Cardiac septum (tissue), 1 donor: ENCODE results near the gene PCSK6. TPM values are rescaled to one million over a fixed set of nuclear protein-coding genes. Genes with fewer than 3 reads are reported as not detected.
"Not testable (repeated sequence)": the region's sequence is repeated elsewhere in the genome, so short reads cannot be mapped to it uniquely, and the experiment has no call there.

Experiments
- DNase-seq: peaks from one replicate; pipeline ENCODE4 v3.0.0-alpha.2; 2020; ENCODE audit warnings: low spot score
- intact Hi-C: fragments of 100-400 bp; cut with DNase I; formaldehyde crosslinking; loops from one replicate; pipeline ENCODE4 v1.14.0; 2022
- total RNA-seq: library from RNA; stranded (reverse); fragmentation: NEBNext Ultra II Directional; extraction: Animal tissue kit (Norgen Biotek cat#: 25700); gene quantifications from one replicate; pipeline ENCODE4 v1.2.1, GENCODE V29; 2021
- donor health status: DM: no; HTN: no; CAD: no.

The PCSK6 gene
- total RNA-seq, 1 donor from 2014 or later: 10.6 TPM

- intact Hi-C loops: no loop called here
- DNase-seq: no peak
Measured at GRCh38 chr15:101376615-101377395, 112.7 kb downstream of the PCSK6 start.

- intact Hi-C loops, DNase-seq: not testable (repeated sequence)
Measured at GRCh38 chr15:101375006-101375405, 114.5 kb downstream of the PCSK6 start.

GRCh38 chr15:101374326-101374725 lies 115.2 kb downstream of the PCSK6 start:
- intact Hi-C loops: no loop called here
- no peak for DNase-seq

DNA sequence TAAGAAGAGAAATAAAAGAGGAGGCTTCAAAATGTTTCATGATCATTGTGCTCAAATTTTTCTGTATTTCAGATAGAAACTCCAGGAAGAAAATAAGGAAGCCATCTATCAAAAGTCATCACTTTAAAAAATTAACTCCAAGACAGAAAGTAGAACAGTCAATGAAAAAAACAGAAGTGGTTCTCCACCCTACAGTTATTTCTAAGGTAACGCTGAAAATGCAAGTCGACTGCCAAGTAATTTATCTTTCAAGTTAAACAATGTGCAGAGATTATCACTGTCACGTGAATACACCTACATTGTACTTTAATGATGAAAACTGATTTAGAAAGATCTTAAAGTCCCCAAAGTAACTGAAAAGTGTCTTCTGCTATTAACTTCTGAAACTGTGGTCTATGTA lies 115.9 kb downstream of the PCSK6 start:
- intact Hi-C loops: no loop called here
- DNase-seq: no peak

DNA sequence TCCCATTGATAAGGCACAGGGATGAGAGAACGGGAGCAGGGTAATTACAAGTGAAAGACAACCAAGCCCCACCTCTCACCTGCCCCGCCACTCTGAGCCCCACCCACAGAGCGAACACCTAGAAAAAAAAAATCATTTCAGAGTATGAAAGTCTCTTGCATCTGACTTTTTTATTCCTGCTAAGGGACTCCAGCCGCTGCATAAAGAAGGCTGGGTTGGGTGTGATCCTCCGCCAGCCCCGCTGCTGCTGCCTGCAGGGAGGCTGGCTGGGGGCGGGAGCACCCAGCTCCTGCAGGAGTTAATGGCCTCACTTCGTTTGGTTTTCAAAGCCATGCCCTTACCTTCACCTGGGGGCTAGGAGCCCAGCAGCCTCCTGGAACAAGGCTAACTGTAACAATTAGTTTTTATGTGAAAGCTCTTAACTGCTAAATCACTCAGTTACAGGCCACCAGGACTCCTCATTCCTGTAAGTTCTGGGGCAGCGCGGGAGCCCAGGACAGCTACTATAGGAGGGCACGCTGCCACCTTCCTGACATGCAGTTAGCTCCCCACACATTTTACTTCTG lies 116.5 kb downstream of the PCSK6 start:
- intact Hi-C loops: no loop called here
- DNase-seq: no peak

- intact Hi-C loops: no loop called here
- DNase-seq: no peak
Measured at GRCh38 chr15:101372149-101372577, 117.3 kb downstream of the PCSK6 start.

GRCh38 chr15:101371519-101371918 lies 118.0 kb downstream of the PCSK6 start:
- DNase-seq: no peak
- intact Hi-C loops: no loop called here

DNA sequence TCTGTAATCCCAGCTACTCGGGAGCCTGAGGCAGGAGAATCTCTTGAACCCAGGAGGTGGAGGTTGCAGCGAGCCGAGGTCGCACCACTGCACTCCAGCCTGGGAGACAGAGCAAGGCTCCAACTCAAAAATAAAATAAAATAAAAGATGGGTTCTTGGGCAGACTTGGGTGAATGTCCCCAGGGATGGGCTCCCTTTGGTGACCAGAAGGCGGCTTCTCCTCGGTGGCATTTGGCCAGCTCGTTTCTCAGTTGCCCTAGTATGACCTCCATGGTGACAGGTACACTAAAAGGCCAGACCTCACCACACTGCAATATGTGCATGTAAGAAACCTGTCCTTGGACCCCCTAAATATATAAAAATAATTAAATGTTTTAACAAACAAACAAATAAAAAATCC lies 118.4 kb downstream of the PCSK6 start:
- intact Hi-C loops: no loop called here
- DNase-seq: no peak

GRCh38 chr15:101370330-101371024 lies 119.0 kb downstream of the PCSK6 start:
- peak; percentile 70 for DNase-seq
- intact Hi-C loops: no loop called here

DNA sequence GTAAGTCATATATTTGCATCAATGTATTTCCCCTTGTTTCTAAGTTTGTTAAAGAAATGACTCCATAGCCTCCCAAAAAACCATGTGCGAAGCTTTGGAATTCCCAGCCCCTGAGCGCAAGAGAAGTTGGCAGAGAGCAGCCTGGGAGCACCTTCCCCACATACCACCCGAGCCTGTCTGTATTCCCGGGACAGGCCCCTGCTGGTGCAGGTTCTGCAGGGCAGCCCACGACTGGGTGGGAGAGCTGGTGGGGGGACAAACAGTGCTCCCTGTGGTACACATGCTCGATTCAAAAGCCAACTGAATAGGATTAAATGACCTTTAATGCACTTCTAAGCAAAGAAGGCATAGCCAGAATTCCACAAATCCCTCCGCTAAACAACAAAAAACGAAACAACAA lies 119.8 kb downstream of the PCSK6 start:
- peak; percentile 67 for DNase-seq
- intact Hi-C loops: no loop called here

DNA sequence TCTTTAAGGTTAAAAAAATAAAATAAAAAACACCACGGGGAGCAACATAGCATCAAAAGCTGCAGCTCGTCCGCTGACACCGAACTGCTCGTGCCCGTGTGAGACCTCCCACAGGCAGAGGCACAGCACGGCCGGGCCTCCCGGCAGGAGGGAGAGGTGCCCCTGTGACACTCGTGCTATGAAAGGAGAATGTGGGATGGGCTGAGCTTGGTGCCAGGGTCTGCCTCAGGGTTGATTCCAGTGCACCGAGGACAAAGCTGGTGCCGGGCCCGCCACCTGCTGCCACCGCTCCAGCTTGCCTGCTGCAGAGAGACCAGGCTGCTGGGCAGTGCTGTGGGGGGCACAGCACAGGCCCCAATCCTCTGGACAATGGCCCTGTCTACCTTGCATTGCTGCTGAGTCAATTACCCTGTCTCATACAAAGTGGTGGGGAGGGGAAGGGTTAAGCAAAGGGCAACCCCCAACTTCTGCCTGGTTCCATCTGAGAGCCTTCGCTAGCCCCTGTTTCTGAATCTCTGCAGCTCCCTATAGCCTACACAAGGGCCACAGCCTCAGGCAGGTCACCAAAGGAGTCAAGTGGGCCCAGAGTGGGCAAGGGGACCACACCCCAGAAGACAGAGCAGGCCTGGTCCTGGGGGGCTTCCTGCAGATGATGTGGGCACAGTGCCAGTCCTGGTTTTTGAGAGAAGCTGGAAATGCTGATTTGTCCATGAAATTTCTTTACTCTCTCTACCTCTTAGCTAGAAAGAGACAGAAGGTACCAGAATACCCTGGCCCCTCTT lies 120.5 kb downstream of the PCSK6 start:
- intact Hi-C loops: no loop called here
- DNase-seq: peak; percentile 76

DNA sequence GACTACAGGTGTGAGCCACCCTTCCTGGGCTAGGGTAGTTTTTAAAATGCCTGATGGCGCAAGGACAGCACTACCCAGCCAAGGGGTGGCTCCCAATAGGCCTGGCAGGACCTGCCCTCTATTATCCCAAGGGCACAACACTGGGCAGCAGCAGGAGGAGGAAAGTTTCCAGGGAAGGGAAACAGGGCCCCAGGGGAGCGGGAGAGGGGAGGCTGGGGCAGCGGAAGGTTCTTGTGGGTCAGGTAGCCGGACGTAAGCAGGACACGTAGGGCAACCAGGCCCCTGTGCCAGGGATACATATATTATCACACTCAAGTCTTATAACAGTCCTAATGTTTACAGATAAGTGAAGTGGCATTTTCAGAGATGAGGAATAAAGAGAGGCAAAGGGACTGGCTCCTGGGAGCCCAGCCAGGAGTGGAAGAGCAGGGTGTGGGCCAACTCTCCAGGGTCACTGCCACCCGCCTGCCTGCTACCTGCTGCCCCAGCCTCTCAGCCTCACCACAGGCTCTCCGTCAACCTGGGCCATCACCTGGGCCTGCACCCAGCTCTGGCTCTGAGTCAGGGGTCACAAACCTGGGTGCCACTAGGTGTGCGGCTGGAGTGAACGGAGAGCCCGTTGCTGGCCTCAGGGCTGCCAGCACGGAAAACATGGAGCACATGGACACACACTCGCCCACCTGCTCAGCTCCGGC lies 121.3 kb downstream of the PCSK6 start:
- intact Hi-C loops: no loop called here
- peak; percentile 74 for DNase-seq

DNA sequence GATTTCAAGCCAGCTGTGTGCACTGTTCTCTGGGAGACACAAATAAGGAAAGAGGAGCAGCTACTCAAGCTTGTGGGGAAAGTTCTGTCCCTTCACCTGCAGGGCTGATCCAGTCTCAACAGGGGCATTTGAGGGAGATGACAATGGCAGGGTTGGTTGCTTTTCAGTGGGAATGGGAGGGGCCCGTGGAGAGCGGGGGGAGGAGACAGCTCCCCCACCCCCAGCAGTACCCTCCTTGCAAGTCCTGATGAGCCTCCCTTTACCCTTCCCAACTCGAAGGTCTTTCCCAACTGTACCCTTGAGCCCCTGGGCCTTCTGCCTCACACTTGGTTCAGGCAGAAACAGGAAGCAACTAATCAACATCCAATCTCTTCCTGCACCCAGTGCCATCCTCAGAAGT lies 122.7 kb downstream of the PCSK6 start:
- DNase-seq: no peak
- intact Hi-C loops: no loop called here

DNA sequence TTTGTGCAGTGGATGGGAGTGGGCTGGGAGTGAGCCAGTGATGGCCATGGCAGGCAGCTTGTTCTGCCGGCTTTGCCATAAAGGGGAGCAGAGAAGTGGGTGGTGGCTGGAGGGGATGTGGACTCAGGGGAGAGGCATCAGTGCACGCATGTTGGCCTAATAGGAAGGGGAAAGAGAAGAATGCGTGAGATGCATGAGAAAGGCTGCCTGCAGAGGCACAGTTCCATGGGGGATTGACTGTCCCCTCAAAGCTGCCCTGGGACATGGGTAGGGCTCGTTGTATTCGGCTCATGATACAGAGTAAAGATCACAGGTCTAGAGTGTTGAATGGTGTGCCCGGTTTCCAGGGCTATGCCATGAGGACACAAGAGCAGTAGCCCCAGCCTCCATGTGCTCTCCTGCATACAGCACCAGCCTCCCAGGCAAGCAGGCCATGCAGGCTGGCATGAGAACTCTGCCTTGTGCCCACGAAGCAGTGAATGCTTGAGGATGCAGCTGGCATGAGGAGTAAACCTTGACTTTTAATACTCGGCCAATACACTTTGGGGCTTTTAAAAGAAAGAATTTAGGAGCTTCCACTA lies 126.4 kb downstream of the PCSK6 start:
- no peak for DNase-seq
- intact Hi-C loops: no loop called here

DNA sequence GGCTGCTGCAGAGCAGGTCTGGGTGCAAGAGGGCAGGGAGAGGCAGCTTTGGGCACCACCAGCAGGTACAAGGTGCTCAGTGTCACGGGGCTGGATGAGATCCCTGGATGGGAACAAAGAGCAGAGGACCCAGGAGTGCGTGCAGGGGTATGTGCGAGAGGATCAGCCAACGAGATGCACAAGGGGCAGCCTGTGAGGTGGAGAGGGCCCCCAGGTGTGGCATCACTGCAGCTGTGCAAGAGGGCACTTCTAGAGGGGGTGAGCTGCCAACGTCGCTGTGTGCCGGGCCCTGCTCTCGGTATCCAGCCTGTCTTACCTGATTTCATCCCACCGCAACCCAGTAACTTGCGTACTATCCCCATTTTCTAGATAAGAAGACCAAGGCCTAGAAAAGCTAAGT lies 127.1 kb downstream of the PCSK6 start:
- intact Hi-C loops: no loop called here

DNA sequence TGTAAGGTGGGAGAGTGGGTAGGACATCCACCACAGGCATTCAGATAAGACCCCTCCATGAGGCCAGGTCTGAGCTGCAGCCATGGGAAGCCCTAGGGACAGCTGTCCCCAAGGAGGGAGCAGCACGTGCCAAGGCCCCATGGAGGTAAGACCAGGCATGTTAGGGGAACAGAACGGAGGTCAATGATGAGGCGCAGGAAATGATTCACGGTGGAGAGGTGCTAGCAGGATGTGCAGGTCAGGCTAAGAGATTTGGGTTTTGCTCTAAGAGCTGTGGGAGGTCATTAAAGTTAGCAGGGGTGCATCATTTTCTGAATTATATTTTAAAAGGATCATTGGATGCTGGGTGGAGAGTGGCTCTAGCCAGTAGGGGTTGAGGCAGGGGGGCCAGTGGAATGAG lies 128.1 kb downstream of the PCSK6 start:
- intact Hi-C loops: no loop called here
- DNase-seq: no peak

More for the DNA sequence above, 127.1 kb downstream of the PCSK6 start:
- DNase-seq: no peak

DNA sequence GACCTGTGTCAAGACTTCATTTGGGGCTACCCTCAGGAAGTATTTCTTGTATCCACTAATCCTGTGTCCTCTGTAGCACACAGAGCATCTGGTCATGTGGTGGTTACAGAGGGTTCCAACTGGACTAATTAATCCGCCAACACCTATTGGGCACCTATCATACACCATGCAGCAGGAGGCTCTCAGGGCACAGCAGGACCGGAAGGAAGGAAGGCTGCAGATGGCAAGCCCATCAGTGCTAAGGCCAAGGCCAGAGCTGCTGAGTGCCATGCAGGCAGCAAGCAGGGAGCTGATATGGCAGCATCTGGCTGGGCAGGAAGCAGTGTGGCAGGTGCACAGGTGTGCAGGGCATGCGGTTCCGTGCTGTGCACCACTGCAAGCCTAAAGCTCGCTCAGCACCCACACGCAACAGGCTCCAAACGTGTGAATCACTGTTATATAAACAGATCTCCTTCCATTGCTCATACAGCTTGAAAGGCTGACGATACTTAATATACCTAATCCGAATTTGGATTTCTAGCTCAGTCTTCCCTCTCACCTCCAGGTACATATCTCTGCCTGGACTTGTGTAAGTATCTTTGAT lies 130.1 kb downstream of the PCSK6 start:
- DNase-seq: no peak
- intact Hi-C loops: no loop called here

DNA sequence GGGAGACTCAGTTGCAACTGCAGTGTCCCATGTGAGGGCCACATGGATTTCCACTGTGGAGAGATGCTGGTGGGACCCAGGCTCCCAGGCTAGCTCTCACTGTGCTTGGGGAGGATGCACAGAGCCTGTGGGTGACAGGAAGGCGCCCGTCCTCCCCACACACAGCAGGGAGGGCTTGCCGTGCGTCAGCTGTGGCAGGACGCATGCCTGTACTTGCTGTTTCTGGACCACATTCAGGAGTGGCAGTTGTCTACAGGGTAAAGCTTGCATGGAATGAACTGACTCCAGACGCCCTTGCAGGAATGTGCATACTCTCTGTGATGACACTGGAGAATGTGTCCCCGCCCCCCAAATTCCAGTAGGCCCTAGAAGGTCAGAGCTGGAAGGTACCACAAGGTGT lies 130.6 kb downstream of the PCSK6 start:
- intact Hi-C loops: no loop called here

DNA sequence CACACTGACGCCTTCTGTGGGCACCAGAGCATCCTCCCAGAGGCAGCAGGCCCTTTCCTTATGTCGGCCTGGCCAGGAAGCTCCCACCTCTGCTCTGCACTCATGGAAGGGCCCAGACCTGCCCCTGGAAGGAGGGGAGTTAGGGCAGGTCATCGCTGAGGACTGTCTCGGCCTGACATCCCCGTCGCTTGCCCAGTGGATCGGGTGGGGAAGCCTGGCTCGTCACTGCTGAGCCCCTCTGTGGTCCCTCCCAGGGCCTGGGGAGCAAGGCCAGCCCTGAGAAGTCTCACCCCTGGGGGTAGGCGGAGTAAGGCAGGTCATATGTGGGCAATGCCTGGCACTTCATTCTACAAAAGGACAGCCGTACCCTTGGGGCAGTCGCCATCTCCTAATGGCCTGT lies 131.6 kb downstream of the PCSK6 start:
- no peak for DNase-seq
- intact Hi-C loops: no loop called here

More for the DNA sequence above, 130.6 kb downstream of the PCSK6 start:
- no peak for DNase-seq
